Hematopoietic multipotent progenitor cell treated with erythropoietin and hydrocortisone succinate and interleukin-3 and kit ligand, for 17 days (in vitro differentiated cells): ENCODE measurements around the gene ULK2.
"Not testable (repeated sequence)": the region's sequence is repeated elsewhere in the genome, so short reads cannot be mapped to it uniquely, and the experiment has no call there.

Source experiments
- DNase-seq: peaks from one replicate; pipeline ENCODE4 v3.0.0-alpha.2; 2015; ENCODE audit warnings: low spot score

The ULK2 gene

GRCh38 chr17:19867329-19868078, at the start of gene ULK2:
Gene ULK2 (minus strand): TSS chr17:19867936. CDS start chr17:19867417, 519 bp downstream.
- no peak for DNase-seq

GRCh38 chr17:19915245-19915978, 47.7 kb upstream of the ULK2 start:
- no peak for DNase-seq

- DNase-seq: no peak
Observed at GRCh38 chr17:19911033-19911432, 43.3 kb upstream of the ULK2 start.

- no peak for DNase-seq
Observed at GRCh38 chr17:19909139-19909538, 41.4 kb upstream of the ULK2 start.

- DNase-seq: no peak
Observed at GRCh38 chr17:19905502-19905901, 37.8 kb upstream of the ULK2 start.

- no peak for DNase-seq
Observed at GRCh38 chr17:19904924-19905323, 37.2 kb upstream of the ULK2 start.

- no peak for DNase-seq
Observed at GRCh38 chr17:19904412-19904811, 36.7 kb upstream of the ULK2 start.

- no peak for DNase-seq
Observed at GRCh38 chr17:19900809-19901208, 33.1 kb upstream of the ULK2 start.

- no peak for DNase-seq
Observed at GRCh38 chr17:19897903-19898302, 30.2 kb upstream of the ULK2 start.

GRCh38 chr17:19897090-19897837, 29.5 kb upstream of the ULK2 start:
- no peak for DNase-seq

GRCh38 chr17:19896679-19897078, 28.9 kb upstream of the ULK2 start:
- DNase-seq: no peak

GRCh38 chr17:19890554-19890953, 22.8 kb upstream of the ULK2 start:
- not testable (repeated sequence) for DNase-seq

- DNase-seq: not testable (repeated sequence)
Observed at GRCh38 chr17:19890001-19890400, 22.3 kb upstream of the ULK2 start.

GRCh38 chr17:19886116-19886515, 18.4 kb upstream of the ULK2 start:
- DNase-seq: no peak

- no peak for DNase-seq
Observed at GRCh38 chr17:19883537-19884215, 15.9 kb upstream of the ULK2 start.

- no peak for DNase-seq
Observed at GRCh38 chr17:19880393-19880792, 12.7 kb upstream of the ULK2 start.

GRCh38 chr17:19877364-19877945, 9.7 kb upstream of the ULK2 start:
- no peak for DNase-seq

- DNase-seq: no peak
Observed at GRCh38 chr17:19876529-19877161, 8.9 kb upstream of the ULK2 start.

- DNase-seq: no peak
Observed at GRCh38 chr17:19874256-19874655, 6.5 kb upstream of the ULK2 start.

- no peak for DNase-seq
Observed at GRCh38 chr17:19873346-19873745, 5.6 kb upstream of the ULK2 start.

GRCh38 chr17:19868079-19868395, 301 bp upstream of the ULK2 start:
- DNase-seq: no peak

GRCh38 chr17:19867079-19867328, 732 bp downstream of the ULK2 start:
- DNase-seq: no peak
